Activated T-cell treated with anti-CD3 and anti-CD28 coated beads, Interleukin-2, amount 50 U/mL, for 48 hours (primary cell): ENCODE measurements around the gene NDUFB7.

Source experiments
- DNase-seq, 2 experiments: peaks; one replicate each; pipeline ENCODE4 v3.0.0-alpha.2; 2020

NDUFB7 gene

GRCh38 chr19:14519860-14520407 lies 51.9 kb downstream of the NDUFB7 start:
- peak in 1 of 2 experiments; percentile 29 for DNase-seq

- no peak for DNase-seq
Measured at GRCh38 chr19:14519245-14519859, 52.5 kb downstream of the NDUFB7 start.

GRCh38 chr19:14517840-14518505 lies 53.9 kb downstream of the NDUFB7 start, which contains the start of gene DNAJB1:
Gene DNAJB1 (minus strand): TSS chr19:14518397. CDS start chr19:14518349, 48 bp downstream.
- DNase-seq = peak; percentile 74 to 82

DNA sequence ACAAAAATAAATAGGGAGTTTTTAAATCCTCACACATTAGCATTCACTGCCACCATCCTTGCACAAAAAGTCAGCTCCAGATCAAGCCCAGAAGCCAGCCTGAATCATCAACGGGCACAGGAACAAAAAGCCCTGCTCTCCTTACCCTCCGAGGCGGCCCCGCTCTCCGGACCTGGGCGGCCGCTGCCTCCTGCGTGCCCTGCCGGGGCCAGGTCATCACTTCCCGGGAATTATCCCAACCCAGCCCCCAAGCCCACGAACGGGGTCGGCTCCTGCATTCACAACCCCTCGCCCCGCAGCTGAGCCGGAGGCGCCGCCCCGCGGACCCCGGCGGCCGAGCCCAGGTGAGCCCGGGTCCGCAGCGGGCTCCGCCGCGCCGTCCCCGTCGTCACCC lies 54.4 kb downstream of the NDUFB7 start:
- DNase-seq = no peak

DNA sequence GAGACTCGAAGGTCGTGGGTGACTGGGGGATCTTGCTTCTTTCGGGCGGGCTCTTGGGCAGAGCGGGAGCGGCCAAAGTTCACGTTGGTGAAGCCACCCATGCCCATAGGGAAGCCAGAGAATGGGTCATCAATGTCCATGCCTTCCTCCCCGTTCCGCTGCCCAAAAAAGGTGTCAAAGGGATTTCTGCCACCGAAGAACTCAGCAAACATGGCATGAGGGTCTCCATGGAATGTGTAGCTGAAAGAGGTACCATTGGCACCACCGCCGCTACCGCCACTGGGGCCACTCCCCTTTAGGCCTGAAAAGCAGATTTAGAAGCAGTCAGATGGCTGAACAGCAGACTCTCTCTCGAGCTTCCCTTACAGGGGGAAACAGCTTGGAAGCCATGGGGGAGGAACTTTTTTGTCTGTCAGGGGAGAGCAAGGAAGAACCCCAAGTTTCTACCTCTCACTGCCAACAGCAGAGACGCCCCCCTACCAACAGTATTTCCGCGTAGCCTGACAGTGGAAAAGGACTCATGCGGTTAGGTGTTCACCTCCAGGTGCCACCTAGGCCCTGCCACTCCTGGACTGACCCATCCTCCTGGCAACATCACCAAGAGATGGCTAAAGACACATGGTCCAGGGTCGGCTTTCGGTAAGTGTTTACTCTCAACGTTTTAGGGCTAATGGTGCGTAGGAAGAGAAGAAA lies 55.0 kb downstream of the NDUFB7 start:
- DNase-seq = no peak
